GM18861 (cell line): ENCODE data around the gene RIMBP3B.
"Not testable (repeated sequence)": the region's sequence is repeated elsewhere in the genome, so short reads cannot be mapped to it uniquely, and the experiment has no call there.

Source experiments
- ATAC-seq: cut with Tn5 transposase; IDR thresholded peaks from one replicate; pipeline ENCODE4 v1.9.1; 2021; ENCODE audit not compliant: unreplicated experiment

The RIMBP3B gene

GRCh38 chr22:21383701-21384467, at the start of gene RIMBP3B:
TSS of gene RIMBP3B (plus strand) at chr22:21383751. CDS start at chr22:21383859, 108 bp downstream.
- peak; percentile 60 for ATAC-seq

- ATAC-seq = not testable (repeated sequence)
Measured at GRCh38 chr22:21357527-21357926, 26.0 kb upstream of the RIMBP3B start.

GRCh38 chr22:21360525-21360924, 23.0 kb upstream of the RIMBP3B start:
- not testable (repeated sequence) for ATAC-seq

GRCh38 chr22:21362473-21362872, 21.1 kb upstream of the RIMBP3B start:
- ATAC-seq = not testable (repeated sequence)

- ATAC-seq = not testable (repeated sequence)
Measured at GRCh38 chr22:21363061-21363460, 20.5 kb upstream of the RIMBP3B start.

- ATAC-seq = not testable (repeated sequence)
Measured at GRCh38 chr22:21363803-21364202, 19.7 kb upstream of the RIMBP3B start.

DNA sequence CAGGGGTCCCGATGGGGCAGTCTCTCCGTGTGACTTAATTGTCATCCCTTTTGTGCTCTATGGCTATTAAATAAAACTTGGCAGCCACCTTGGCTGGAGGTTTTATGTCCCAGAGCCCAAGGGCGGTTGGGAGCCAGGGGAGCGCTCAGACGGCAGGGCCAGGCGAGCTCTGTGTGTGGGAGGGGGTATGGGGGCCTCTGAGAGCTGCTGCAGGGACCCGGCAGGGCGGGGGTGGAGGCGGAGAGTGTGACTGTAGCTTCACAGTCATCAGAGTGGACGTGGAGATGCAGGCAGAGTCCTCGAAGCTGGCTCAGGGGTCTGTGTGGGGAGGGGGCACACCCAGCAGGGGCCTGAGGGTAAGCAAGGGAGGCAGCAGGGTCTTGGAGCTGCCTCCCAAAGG, 19.2 kb upstream of the RIMBP3B start:
- not testable (repeated sequence) for ATAC-seq

GRCh38 chr22:21365337-21365736, 18.2 kb upstream of the RIMBP3B start:
- not testable (repeated sequence) for ATAC-seq

- ATAC-seq = not testable (repeated sequence)
Measured at GRCh38 chr22:21368603-21369310, 14.8 kb upstream of the RIMBP3B start.

GRCh38 chr22:21375880-21376279, 7.7 kb upstream of the RIMBP3B start:
- not testable (repeated sequence) for ATAC-seq

DNA sequence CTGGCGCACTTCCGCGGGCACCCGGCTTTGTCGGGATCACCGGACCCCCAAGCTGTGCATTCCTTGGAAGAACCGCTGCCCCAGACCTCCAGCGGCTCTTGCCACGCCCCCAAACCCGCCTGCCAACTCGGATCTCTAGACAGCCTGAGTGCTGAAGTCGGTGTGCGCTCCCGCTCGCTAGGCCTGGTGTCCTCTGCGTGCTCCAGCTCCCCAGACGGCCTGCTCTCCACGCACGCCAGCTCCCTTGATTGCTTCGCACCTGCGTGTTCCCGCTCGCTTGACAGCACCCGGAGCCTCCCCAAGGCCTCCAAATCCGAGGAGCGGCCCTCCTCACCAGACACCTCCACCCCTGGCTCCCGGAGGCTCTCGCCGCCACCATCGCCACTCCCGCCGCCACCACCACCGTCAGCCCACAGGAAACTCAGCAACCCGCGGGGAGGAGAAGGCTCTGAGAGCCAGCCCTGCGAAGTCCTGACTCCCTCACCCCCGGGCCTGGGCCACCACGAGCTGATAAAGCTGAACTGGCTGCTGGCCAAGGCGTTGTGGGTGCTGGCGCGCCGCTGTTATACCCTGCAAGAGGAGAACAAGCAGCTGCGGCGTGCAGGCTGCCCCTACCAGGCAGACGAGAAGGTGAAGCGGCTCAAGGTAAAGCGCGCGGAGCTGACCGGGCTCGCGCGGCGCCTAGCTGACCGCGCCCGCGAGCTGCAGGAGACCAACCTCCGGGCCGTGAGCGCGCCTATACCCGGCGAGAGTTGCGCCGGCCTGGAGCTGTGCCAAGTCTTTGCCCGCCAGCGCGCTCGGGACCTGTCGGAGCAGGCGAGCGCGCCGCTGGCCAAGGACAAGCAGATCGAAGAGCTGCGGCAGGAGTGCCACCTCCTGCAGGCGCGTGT, 1.2 kb downstream of the RIMBP3B start:
- peak; percentile 25 for ATAC-seq

DNA sequence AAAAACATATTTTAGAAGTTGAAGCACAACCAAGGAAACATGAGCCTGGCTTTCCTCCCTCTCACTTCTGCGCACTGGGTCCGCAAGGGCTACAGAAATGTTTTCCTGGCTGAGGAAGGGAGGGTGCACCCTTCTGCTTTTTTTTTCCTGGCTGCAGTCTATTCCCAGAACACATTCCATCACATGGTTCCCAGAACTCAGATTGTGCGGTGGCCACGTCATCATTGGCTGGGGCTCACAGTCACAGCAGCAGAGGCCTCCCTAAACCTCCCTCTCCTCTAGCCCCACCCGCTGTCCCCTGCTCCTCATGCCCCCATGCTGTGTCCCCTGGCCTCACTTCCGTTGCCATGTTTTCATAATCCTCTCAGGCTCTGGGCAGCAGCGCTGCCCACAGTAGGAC, 5.9 kb downstream of the RIMBP3B start:
- not testable (repeated sequence) for ATAC-seq

GRCh38 chr22:21390013-21390412, 6.5 kb downstream of the RIMBP3B start:
- ATAC-seq = not testable (repeated sequence)

- not testable (repeated sequence) for ATAC-seq
Measured at GRCh38 chr22:21394613-21395012, 11.1 kb downstream of the RIMBP3B start.

DNA sequence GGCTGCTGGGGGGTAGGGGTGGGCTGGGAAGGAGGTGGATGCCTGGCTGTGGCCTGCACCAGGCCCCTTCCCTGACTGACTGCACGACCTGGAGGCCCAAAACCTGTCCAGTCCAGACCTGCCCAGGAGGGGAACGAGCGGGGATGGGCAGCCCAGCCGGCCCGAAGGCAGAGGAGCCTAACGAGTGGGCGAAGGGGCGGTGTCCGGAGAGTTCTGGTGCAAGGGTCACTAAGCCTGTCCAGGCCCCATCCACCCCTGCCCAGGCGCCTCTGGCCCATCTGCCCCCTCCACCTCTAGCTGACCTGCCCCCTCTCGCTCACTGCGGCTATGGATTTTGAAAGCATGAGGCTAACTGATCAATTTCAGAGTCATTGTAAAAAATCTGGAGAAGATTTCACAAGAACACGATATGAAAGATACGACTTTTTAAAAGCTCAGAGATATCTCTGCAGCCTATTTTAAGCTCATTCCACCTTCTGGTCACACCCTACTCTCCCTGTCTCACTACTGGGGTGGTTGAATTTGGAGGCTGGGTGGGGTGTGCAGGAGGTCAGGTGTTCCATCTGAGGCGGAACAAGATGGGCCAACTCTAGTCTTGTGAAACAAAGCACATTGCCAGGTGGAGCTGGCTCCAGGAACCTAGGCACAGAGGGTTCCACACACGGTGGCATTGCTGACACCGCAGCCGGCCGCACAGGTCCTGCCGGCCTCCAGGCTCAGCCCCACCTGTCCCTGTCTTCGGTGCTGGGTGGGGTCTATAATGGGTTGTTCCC, 17.8 kb downstream of the RIMBP3B start:
- ATAC-seq = not testable (repeated sequence)

DNA sequence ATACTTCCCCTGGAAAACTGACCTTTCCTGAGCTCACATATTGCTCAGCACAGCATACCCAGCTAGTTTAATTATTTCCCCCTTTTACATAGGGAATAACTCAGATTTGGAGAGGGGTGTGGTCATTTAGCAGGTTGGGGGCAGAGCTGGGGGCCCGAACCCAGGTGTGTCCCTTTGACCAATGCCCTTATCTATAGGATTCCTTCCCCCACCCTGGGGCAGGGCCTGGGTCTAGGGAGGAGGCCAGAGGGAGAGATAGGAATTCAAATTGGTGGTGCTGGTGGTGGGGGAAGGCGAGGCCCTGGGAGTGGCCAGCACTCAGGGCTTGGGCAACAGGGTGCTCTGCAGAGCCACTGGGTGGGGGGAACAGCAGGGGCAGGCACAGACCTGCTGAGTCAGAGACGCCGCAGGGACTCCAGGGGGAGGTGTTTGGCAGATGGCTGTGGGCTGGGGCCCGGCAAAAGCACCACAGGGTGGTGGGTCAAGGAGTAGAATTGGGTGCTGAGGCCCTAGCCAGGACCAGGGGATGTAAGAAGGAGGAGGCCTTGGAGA, 19.3 kb downstream of the RIMBP3B start:
- ATAC-seq = not testable (repeated sequence)

- ATAC-seq = not testable (repeated sequence)
Measured at GRCh38 chr22:21407139-21407538, 23.6 kb downstream of the RIMBP3B start.

DNA sequence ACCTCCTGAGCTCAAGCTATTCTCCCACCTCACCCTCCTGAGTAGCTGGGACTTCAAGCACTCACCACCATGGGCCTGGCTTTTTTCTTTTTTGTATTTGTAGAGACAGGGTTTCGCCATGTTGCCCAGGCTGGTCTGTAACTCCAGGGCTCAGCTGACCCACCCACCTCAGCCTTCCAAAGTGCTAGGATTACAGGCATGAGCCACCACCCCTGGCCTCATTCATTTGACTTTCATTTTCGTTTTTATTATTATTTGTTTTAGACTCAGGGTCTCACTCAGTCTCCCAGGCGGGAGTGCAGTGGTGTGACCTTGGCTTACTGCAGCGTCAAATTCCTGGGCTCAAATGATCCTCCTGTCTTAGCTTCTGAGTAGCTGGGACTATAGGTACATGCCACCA, 24.2 kb downstream of the RIMBP3B start:
- ATAC-seq = not testable (repeated sequence)

DNA sequence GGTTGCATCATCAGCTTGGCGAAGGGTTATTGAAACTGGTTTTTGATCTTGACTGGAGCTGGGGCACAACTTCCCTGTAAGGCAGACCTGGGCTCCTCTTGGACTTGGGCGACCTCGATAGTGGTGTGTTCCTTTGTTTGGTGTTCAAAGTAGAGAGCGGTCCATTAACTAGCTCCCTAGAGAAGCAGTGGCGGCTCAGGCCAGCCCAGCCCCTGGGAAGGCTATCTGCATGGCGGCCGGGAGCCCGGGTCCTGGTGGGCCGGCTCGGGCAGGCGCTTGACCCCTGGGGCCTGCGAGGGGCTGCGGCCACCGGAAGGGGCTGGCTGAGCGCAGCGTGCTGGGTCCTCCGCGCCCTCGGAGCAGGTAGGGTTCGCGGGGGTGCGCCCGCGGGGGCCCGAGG, 32.8 kb downstream of the RIMBP3B start:
- ATAC-seq = not testable (repeated sequence)

- peak; percentile 56 for ATAC-seq
Measured at GRCh38 chr22:21417227-21417746, 33.7 kb downstream of the RIMBP3B start, which contains the start of gene HIC2. TSS of gene HIC2 (plus strand) at chr22:21417371. CDS start at chr22:21442832, 25,461 bp downstream.
